PC-3 (cell line): ENCODE measurements around the gene ATXN10.

Experiments used
- CTCF ChIP-seq: fragments of 300-600 bp; sonication (generic); conservative IDR thresholded peaks from 2 replicates; pipeline ENCODE4 v1.5.1; 2017; ENCODE audit warnings: antibody characterized with exemption, low read depth, mild to moderate bottlenecking, low read length
- EZH2 ChIP-seq: fragments of 300-600 bp; sonication (generic); IDR thresholded peaks from one replicate; pipeline ENCODE4 v1.6.1; 2017; ENCODE audit warnings: antibody characterized with exemption, mild to moderate bottlenecking, low read length; ENCODE audit not compliant: unreplicated experiment

- TF ChIP-seq CTCF, result no peak
- no peak for TF ChIP-seq EZH2
These were observed 113.0 kb downstream of the ATXN10 start for GRCh38 chr22:45784357-45785277.
